HCT116 (cell line): Measurements from ENCODE around the gene KRTAP5-3. TPM values are rescaled to one million over a fixed set of nuclear protein-coding genes. Genes with fewer than 3 reads are reported as not detected.

Experiments
- ATAC-seq: fragments of 200-7000 bp; cut with Tn5 transposase; 2 replicates; pipeline ENCODE4 v1.9.1; 2020; ENCODE audit warnings: mild to moderate bottlenecking, moderate library complexity
- BruUV-seq: library from RNA; stranded (reverse); fragments of 400-500 nt; replicated peaks from 2 replicates; lab custom pipeline; 2021; lab: Mats Ljungman, UMichigan
- CTCF ChIA-PET: fragments of 300-600 bp; sonication (Branson Sonifier 250); formaldehyde crosslinking; loops from one replicate; lab custom pipeline; 2021; ENCODE audit warnings: antibody characterized with exemption; lab: Charles Lee
- POLR2A ChIA-PET: fragments of 300-600, 350-600 bp; sonication (Branson Sonifier 250); formaldehyde crosslinking; loops from one replicate; lab custom pipeline; 2021; ENCODE audit warnings: antibody characterized with exemption; lab: Charles Lee
- RAD21 ChIA-PET, 2 experiments: fragments of 300-600 bp; sonication (Branson Sonifier 250); formaldehyde crosslinking; loops; one replicate each; lab custom pipeline; 2023; ENCODE audit warnings: low total read pairs in 2 of 2; ENCODE audit not compliant: uncharacterized antibody in 2 of 2, unreplicated experiment in 2 of 2, low non-redundant PET in 1 of 2; lab: Charles Lee
- DNase-seq: peaks from one replicate; pipeline ENCODE4 v3.0.0-alpha.2; 2010; ENCODE audit warnings: low read depth, low spot score
- H2AFZ ChIP-seq: fragments of 200-600 bp; shearing (Covaris generic), sonication (generic); 2 replicates; pipeline ENCODE4 v1.6.1; 2017; ENCODE audit warnings: low read depth, mixed run types, mixed read lengths, antibody characterized with exemption, low read length; ENCODE audit not compliant: poor library complexity, severe bottlenecking
- H3K27ac ChIP-seq: 2 replicates; pipeline ENCODE4 v1.5.1; 2012; ENCODE audit warnings: low read depth, low read length
- H3K27me3 ChIP-seq: fragments of 200-600 bp; sonication (generic); 2 replicates; pipeline ENCODE4 v1.6.1; 2016; ENCODE audit warnings: mixed run types, low read length, mixed read lengths; ENCODE audit not compliant: insufficient read depth
- H3K36me3 ChIP-seq, 2 experiments: fragments of 200-500 bp in 1 of 2; fragments of 200-600 bp in 1 of 2; sonication (Bioruptor generic) in 1 of 2; sonication (generic) in 1 of 2; 2 replicates each; pipeline versions ENCODE4 v1.5.1 to v1.6.1; 2014 to 2016; ENCODE audit warnings: low read length in 2 of 2, inconsistent platforms in 1 of 2, mixed read lengths in 1 of 2, mixed run types in 1 of 2; ENCODE audit not compliant: insufficient read depth in 2 of 2, control insufficient read depth in 1 of 2
- H3K4me1 ChIP-seq, 2 experiments: fragments of 200-600 bp in 1 of 2; sonication (generic) in 1 of 2; 2 replicates each; pipeline versions ENCODE4 v1.5.1 to v1.6.1; 2012 to 2017; ENCODE audit warnings: low read length in 2 of 2, inconsistent platforms in 1 of 2, mild to moderate bottlenecking in 1 of 2, mixed read lengths in 1 of 2, mixed run types in 1 of 2, moderate library complexity in 1 of 2; ENCODE audit not compliant: insufficient read depth in 2 of 2, control insufficient read depth in 1 of 2
- H3K4me2 ChIP-seq: fragments of 200-600 bp; sonication (generic); 2 replicates; pipeline ENCODE4 v1.6.1; 2017; ENCODE audit warnings: mixed run types, low read length, mixed read lengths
- H3K4me3 ChIP-seq, 2 experiments: fragments of 200-600 bp in 1 of 2; sonication (generic) in 1 of 2; replicated peaks in 1 of 2; 2 replicates each; pipeline ENCODE4 v1.5.1; 2011 to 2016; ENCODE audit warnings: low read length in 2 of 2, control low read depth in 1 of 2, low read depth in 1 of 2, mild to moderate bottlenecking in 1 of 2, mixed read lengths in 1 of 2, mixed run types in 1 of 2
- H3K79me2 ChIP-seq: fragments of 200-600 bp; sonication (generic); 2 replicates; pipeline ENCODE4 v1.6.1; 2017; ENCODE audit warnings: mild to moderate bottlenecking, mixed run types, low read length, moderate library complexity, mixed read lengths; ENCODE audit not compliant: insufficient read depth
- H3K9ac ChIP-seq: fragments of 200-600 bp; sonication (generic); 2 replicates; pipeline ENCODE4 v1.6.1; 2016; ENCODE audit warnings: low read length, mixed read lengths
- H3K9me2 ChIP-seq: fragments of 200-600 bp; sonication (generic), shearing (Covaris generic); 2 replicates; pipeline ENCODE4 v1.6.1; 2017; ENCODE audit warnings: mixed run types, mild to moderate bottlenecking, moderate library complexity; ENCODE audit not compliant: insufficient read depth
- H3K9me3 ChIP-seq, 2 experiments: fragments of 200-500 bp in 1 of 2; fragments of 200-600 bp in 1 of 2; sonication (Bioruptor generic) in 1 of 2; sonication (generic) in 1 of 2; 2 replicates each; pipeline ENCODE4 v1.6.1; 2014 to 2017; ENCODE audit warnings: low read length in 2 of 2, mixed read lengths in 2 of 2, inconsistent platforms in 1 of 2, low read depth in 1 of 2, mild to moderate bottlenecking in 1 of 2, mixed run types in 1 of 2, moderate library complexity in 1 of 2; ENCODE audit not compliant: control insufficient read depth in 1 of 2, insufficient read depth in 1 of 2
- H4K20me1 ChIP-seq: fragments of 200-600 bp; sonication (generic), shearing (Covaris generic); 2 replicates; pipeline ENCODE4 v1.6.1; 2017; ENCODE audit warnings: mixed run types, mild to moderate bottlenecking, moderate library complexity; ENCODE audit not compliant: insufficient read depth
- CBX3 ChIP-seq: IDR thresholded peaks from 2 replicates; pipeline ENCODE4 v1.6.1; 2012; ENCODE audit warnings: low read depth
- ELF1 ChIP-seq: IDR thresholded peaks from 2 replicates; pipeline ENCODE4 v1.6.1; 2012; ENCODE audit warnings: low read depth, borderline replicate concordance
- EZH2 ChIP-seq: fragments of 200-600 bp; sonication (generic); IDR thresholded peaks from 2 replicates; pipeline ENCODE4 v1.6.1; 2017; ENCODE audit warnings: antibody characterized with exemption, mixed run types
- EZH2phosphoT487 ChIP-seq: fragments of 200-600 bp; IDR thresholded peaks from 2 replicates; pipeline ENCODE4 v1.6.1; 2018; ENCODE audit warnings: antibody characterized with exemption, borderline replicate concordance
- POLR2AphosphoS5 ChIP-seq: IDR thresholded peaks from 2 replicates; pipeline ENCODE4 v1.6.1; 2011; ENCODE audit warnings: mild to moderate bottlenecking, low read depth, low read length, moderate library complexity
- RAD21 ChIP-seq: IDR thresholded peaks from 2 replicates; pipeline ENCODE4 v1.6.1; 2012; ENCODE audit warnings: low read depth, mild to moderate bottlenecking
- SIN3A ChIP-seq: IDR thresholded peaks from 2 replicates; pipeline ENCODE4 v1.6.1; 2012; ENCODE audit warnings: low read depth
- SP1 ChIP-seq: IDR thresholded peaks from 2 replicates; pipeline ENCODE4 v1.6.1; 2012; ENCODE audit warnings: low read depth
- SRF ChIP-seq: IDR thresholded peaks from 2 replicates; pipeline ENCODE4 v1.6.1; 2012; ENCODE audit warnings: low read depth
- YY1 ChIP-seq: IDR thresholded peaks from 2 replicates; pipeline ENCODE4 v1.6.1; 2011; ENCODE audit warnings: low read length, low read depth, moderate library complexity, mild to moderate bottlenecking; ENCODE audit not compliant: insufficient replicate concordance; ENCODE audit errors: extremely low read depth
- intact Hi-C: fragments of 100-400 bp; cut with micrococcal nuclease; formaldehyde crosslinking; loops from 2 replicates; pipeline ENCODE4 v1.10.0; 2022
- total RNA-seq: library from RNA; stranded (reverse); gene quantifications from one replicate; pipeline ENCODE4 v1.2.1, GENCODE V29; 2021; ENCODE audit not compliant: unreplicated experiment
- TF ChIP-seq, protein P1 (sequence below): IDR thresholded peaks from 2 replicates; pipeline ENCODE4 v1.6.1; 2012
- TF ChIP-seq, protein P2 (sequence below): IDR thresholded peaks from 2 replicates; pipeline ENCODE4 v1.6.1; 2012
- TF ChIP-seq, protein P3 (sequence below): IDR thresholded peaks from 2 replicates; pipeline ENCODE4 v1.6.1; 2011; ENCODE audit warnings: mild to moderate bottlenecking, low read length, moderate library complexity; ENCODE audit not compliant: insufficient replicate concordance; ENCODE audit errors: extremely low read depth
- TF ChIP-seq, protein P4 (sequence below): IDR thresholded peaks from 2 replicates; pipeline ENCODE4 v1.6.1; 2012; ENCODE audit warnings: low read depth

Gene KRTAP5-3
- total RNA-seq, 1 experiment from 2014 or later: not detected

DNA sequence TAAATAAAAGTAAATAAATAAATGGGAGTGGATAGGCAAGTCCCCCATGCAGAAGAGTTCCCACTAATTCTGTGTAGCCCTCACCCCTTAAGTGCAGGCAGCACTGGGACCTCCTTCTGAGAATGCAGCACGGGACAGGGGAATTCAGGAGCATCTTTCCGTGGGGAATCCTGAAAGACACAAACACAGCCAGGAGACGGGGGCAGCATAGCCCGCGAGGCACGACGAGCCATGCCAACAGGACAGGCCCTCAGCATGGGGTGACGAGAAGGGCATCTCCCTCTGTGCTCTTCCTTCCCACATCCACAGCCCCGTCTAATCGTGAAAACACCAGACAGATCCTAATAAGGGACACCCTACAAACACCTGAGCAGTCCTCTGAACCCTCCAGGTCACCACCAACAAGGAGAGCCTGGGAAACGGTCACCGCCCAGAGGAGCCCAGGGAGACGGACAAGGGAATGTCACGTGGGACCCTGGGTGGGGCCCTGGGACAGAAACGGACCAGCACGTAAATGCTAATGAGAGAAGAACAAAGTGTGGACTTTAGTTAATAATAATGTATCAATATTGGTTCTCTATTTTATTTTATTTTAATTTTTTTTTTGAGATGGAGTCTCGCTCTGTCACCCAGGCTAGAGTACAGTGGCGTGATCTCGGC, 28.2 kb upstream of the KRTAP5-3 start:
- RAD21 ChIA-PET: no interaction called here
- Histone ChIP-seq H4K20me1 (no peaks in the 10 kb centered on the region), H3K4me3 (no peak overlapping the region), H3K9me3 (no peaks in the 10 kb centered on the region), H3K9ac (no peak overlapping the region), H3K9me2 (no peaks in the 10 kb centered on the region), H3K4me1 (peaks cover 0 to 9% of the 10 kb centered on the region in 2 experiments; a peak in 1 of 4 replicates), H3K36me3 (no peaks in the 10 kb centered on the region), H3K27me3 (peaks cover 3% of the 10 kb centered on the region; the same call in 1 of the 2 replicates), H3K79me2 (no peaks in the 10 kb centered on the region), H3K4me2 (no peak overlapping the region), H2AFZ (no peak overlapping the region), H3K27ac (no peak overlapping the region)
- CTCF ChIA-PET: interaction anchor here (1.3 kb wide), 1 partner anchor 17 kb away, joined by 3 read pairs; no protein-coding TSS in a partner anchor
- BruUV-seq: no TSS peak
- POLR2A ChIA-PET: no interaction called here
- DNase-seq: no peak
- no peak for ATAC-seq
- TF ChIP-seq EZH2 (no peak), RAD21 (no peak), EZH2phosphoT487 (no peak), YY1 (no peak), SRF (no peak), POLR2AphosphoS5 (no peak), CBX3 (no peak), SP1 (no peak)
- TF ChIP-seq, protein P1, sequence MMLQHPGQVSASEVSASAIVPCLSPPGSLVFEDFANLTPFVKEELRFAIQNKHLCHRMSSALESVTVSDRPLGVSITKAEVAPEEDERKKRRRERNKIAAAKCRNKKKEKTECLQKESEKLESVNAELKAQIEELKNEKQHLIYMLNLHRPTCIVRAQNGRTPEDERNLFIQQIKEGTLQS: no peak
- TF ChIP-seq, protein P2, sequence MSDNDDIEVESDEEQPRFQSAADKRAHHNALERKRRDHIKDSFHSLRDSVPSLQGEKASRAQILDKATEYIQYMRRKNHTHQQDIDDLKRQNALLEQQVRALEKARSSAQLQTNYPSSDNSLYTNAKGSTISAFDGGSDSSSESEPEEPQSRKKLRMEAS: no peak
- intact Hi-C loops: no loop called here

DNA sequence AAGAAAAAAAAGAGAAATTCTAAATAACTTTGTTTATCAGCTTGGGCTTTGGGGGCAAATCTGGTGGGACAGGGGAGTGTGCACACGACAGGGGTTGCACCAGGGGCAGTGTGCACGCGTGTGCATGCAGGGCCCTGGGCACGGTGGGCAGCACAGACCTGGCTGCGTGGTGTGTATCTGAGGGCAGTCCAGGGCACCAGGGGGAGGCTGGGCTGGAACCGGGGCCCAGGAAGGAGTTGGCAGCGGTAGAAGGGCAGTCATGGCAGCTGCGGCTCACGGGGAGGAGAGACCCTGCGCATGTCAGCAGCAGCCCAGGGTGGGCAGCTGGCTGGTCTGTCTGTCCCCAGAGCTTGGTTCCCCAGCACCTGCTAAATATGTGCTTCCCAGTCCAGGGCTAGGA, 25.6 kb upstream of the KRTAP5-3 start:
- Histone ChIP-seq H3K4me3 (no peak overlapping the region), H3K9me3 (no peaks in the 10 kb centered on the region), H3K79me2 (no peaks in the 10 kb centered on the region), H3K27ac (no peak overlapping the region), H3K4me1 (peaks cover 0 to 2% of the 10 kb centered on the region in 2 experiments; a peak in 1 of 4 replicates), H3K9me2 (no peaks in the 10 kb centered on the region), H4K20me1 (no peaks in the 10 kb centered on the region), H3K4me2 (no peak overlapping the region), H3K36me3 (no peaks in the 10 kb centered on the region), H3K27me3 (peaks cover 3% of the 10 kb centered on the region; the same call in 1 of the 2 replicates), H2AFZ (no peak overlapping the region), H3K9ac (no peak overlapping the region)
- no TSS peak for BruUV-seq
- CTCF ChIA-PET: no interaction called here
- RAD21 ChIA-PET: no interaction called here
- intact Hi-C loops: no loop called here
- DNase-seq (no peak), ATAC-seq (no peak)
- POLR2A ChIA-PET: no interaction called here
- TF ChIP-seq, protein P3, sequence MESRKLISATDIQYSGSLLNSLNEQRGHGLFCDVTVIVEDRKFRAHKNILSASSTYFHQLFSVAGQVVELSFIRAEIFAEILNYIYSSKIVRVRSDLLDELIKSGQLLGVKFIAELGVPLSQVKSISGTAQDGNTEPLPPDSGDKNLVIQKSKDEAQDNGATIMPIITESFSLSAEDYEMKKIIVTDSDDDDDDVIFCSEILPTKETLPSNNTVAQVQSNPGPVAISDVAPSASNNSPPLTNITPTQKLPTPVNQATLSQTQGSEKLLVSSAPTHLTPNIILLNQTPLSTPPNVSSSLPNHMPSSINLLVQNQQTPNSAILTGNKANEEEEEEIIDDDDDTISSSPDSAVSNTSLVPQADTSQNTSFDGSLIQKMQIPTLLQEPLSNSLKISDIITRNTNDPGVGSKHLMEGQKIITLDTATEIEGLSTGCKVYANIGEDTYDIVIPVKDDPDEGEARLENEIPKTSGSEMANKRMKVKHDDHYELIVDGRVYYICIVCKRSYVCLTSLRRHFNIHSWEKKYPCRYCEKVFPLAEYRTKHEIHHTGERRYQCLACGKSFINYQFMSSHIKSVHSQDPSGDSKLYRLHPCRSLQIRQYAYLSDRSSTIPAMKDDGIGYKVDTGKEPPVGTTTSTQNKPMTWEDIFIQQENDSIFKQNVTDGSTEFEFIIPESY: no peak
- TF ChIP-seq CBX3 (no peak), ELF1 (no peak), SIN3A (no peak), SRF (no peak)
- TF ChIP-seq, protein P4, sequence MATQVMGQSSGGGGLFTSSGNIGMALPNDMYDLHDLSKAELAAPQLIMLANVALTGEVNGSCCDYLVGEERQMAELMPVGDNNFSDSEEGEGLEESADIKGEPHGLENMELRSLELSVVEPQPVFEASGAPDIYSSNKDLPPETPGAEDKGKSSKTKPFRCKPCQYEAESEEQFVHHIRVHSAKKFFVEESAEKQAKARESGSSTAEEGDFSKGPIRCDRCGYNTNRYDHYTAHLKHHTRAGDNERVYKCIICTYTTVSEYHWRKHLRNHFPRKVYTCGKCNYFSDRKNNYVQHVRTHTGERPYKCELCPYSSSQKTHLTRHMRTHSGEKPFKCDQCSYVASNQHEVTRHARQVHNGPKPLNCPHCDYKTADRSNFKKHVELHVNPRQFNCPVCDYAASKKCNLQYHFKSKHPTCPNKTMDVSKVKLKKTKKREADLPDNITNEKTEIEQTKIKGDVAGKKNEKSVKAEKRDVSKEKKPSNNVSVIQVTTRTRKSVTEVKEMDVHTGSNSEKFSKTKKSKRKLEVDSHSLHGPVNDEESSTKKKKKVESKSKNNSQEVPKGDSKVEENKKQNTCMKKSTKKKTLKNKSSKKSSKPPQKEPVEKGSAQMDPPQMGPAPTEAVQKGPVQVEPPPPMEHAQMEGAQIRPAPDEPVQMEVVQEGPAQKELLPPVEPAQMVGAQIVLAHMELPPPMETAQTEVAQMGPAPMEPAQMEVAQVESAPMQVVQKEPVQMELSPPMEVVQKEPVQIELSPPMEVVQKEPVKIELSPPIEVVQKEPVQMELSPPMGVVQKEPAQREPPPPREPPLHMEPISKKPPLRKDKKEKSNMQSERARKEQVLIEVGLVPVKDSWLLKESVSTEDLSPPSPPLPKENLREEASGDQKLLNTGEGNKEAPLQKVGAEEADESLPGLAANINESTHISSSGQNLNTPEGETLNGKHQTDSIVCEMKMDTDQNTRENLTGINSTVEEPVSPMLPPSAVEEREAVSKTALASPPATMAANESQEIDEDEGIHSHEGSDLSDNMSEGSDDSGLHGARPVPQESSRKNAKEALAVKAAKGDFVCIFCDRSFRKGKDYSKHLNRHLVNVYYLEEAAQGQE: no peak
